ENCODE data around the gene FABP7. TPM values are rescaled to one million over a fixed set of nuclear protein-coding genes. Genes with fewer than 3 reads are reported as not detected.

The FABP7 gene
- total RNA-seq (2014; rRNA removed; shearing (Covaris generic)) (not detected in 2 replicates), total RNA-seq (2022) (not detected in 2 replicates), Bru-seq, nascent RNA (not detected), BruChase-seq, experiment 1, labeled RNA remaining after a 6-hour chase (not detected), BruChase-seq, experiment 2, labeled RNA remaining after a 2-hour chase (not detected)
- long read RNA-seq = 0 reads

- H3K79me2 ChIP-seq (ENCODE audit: insufficient read depth, low read depth, low read length) = no peaks in the 10 kb centered on the region
- no peaks in the 10 kb centered on the region for H3K36me3 ChIP-seq (ENCODE audit: insufficient read depth, low read length)
- no peak for DNase-seq (ENCODE audit: low spot score)
- 0 out of 2 replicates have a peak, but pooled peaks cover 2% of the 10 kb centered on the region for H3K9me2 ChIP-seq (ENCODE audit: insufficient read depth, low read length)
- no peaks in the 10 kb centered on the region for H4K20me1 ChIP-seq (ENCODE audit: insufficient read depth, low read length)
- TF ChIP-seq CTCF (conservative IDR thresholded peaks at IDR 0.05; ENCODE audit: low read length) = no peak
- no peak for TF ChIP-seq EZH2phosphoT487 (IDR thresholded peaks at IDR 0.05; ENCODE audit: borderline replicate concordance, low read depth, low read length)
- no peak within 1 kb of the TSS for H3K27ac ChIP-seq (ENCODE audit: low read depth, low read length, poor library complexity, severe bottlenecking)
- BruUV-seq (replicated peaks) = no TSS peak
- no peak within 1 kb of the TSS for H3K4me2 ChIP-seq (ENCODE audit: low read length)
- H3K4me1 ChIP-seq (ENCODE audit: insufficient read depth, low read length, poor library complexity, severe bottlenecking) = no peaks in the 10 kb centered on the region
- CTCF ChIA-PET (ENCODE audit: unreplicated experiment) = no interaction called here
- no peaks in the 10 kb centered on the region for H3K9me3 ChIP-seq (ENCODE audit: low read length)
- POLR2A ChIA-PET = no interaction called here
- H3K4me3 ChIP-seq (ENCODE audit: low read depth, low read length, poor library complexity, severe bottlenecking) = no peak within 1 kb of the TSS
- intact Hi-C loops (cut with micrococcal nuclease; ENCODE audit: unreplicated experiment) = no loop called here
- H2AFZ ChIP-seq (ENCODE audit: low read length) = no peak within 1 kb of the TSS
Measured at GRCh38 chr6:122779667-122780066, at the start of gene FABP7. Gene FABP7, plus strand, starts transcription at chr6:122779716. Its CDS starts 79 bp downstream, at chr6:122779795.

- H2AFZ ChIP-seq (ENCODE audit: low read length) = no peak overlapping the region
- no TSS peak for BruUV-seq (replicated peaks)
- H3K4me2 ChIP-seq (ENCODE audit: low read length) = no peak overlapping the region
- ChIA-PET POLR2A (interaction anchor here (0.7 kb wide), 1 partner anchor 87 kb away, joined by 3 read pairs; no protein-coding TSS in a partner anchor), CTCF (ENCODE audit: unreplicated experiment) (no interaction called here)
- H3K27ac ChIP-seq (ENCODE audit: low read depth, low read length, poor library complexity, severe bottlenecking) = no peak overlapping the region
- H3K9me2 ChIP-seq (ENCODE audit: insufficient read depth, low read length) = no peaks in the 10 kb centered on the region
- H4K20me1 ChIP-seq (ENCODE audit: insufficient read depth, low read length) = no peaks in the 10 kb centered on the region
- no peak for DNase-seq (ENCODE audit: low spot score)
- H3K4me1 ChIP-seq (ENCODE audit: insufficient read depth, low read length, poor library complexity, severe bottlenecking) = no peaks in the 10 kb centered on the region
- no peak for TF ChIP-seq CTCF (conservative IDR thresholded peaks at IDR 0.05; ENCODE audit: low read length)
- TF ChIP-seq EZH2phosphoT487 (IDR thresholded peaks at IDR 0.05; ENCODE audit: borderline replicate concordance, low read depth, low read length) = no peak
- intact Hi-C loops (cut with micrococcal nuclease; ENCODE audit: unreplicated experiment) = loop anchor here (2.0 kb wide), 1 partner anchor 584 kb away; no protein-coding TSS in a partner anchor
- no peaks in the 10 kb centered on the region for H3K36me3 ChIP-seq (ENCODE audit: insufficient read depth, low read length)
- H3K4me3 ChIP-seq (ENCODE audit: low read depth, low read length, poor library complexity, severe bottlenecking) = no peak overlapping the region
- H3K9me3 ChIP-seq (ENCODE audit: low read length) = no peaks in the 10 kb centered on the region
- no peaks in the 10 kb centered on the region for H3K79me2 ChIP-seq (ENCODE audit: insufficient read depth, low read depth, low read length)
Measured at GRCh38 chr6:122730334-122730733, 49.2 kb upstream of the FABP7 start.

GRCh38 chr6:122730775-122731386 is 48.6 kb upstream of the FABP7 start:
- POLR2A ChIA-PET = no interaction called here
- BruUV-seq (replicated peaks) = no TSS peak

More at GRCh38 chr6:122730775-122731386, 48.6 kb upstream of the FABP7 start:
- Histone ChIP-seq H3K27ac (ENCODE audit: low read depth, low read length, poor library complexity, severe bottlenecking) (no peak overlapping the region), H3K9me3 (ENCODE audit: low read length) (no peaks in the 10 kb centered on the region), H3K79me2 (ENCODE audit: insufficient read depth, low read depth, low read length) (no peaks in the 10 kb centered on the region), H3K36me3 (ENCODE audit: insufficient read depth, low read length) (no peaks in the 10 kb centered on the region), H3K9me2 (ENCODE audit: insufficient read depth, low read length) (no peaks in the 10 kb centered on the region), H3K4me3 (ENCODE audit: low read depth, low read length, poor library complexity, severe bottlenecking) (no peak overlapping the region), H3K4me1 (ENCODE audit: insufficient read depth, low read length, poor library complexity, severe bottlenecking) (no peaks in the 10 kb centered on the region), H2AFZ (ENCODE audit: low read length) (no peak overlapping the region), H3K4me2 (ENCODE audit: low read length) (no peak overlapping the region), H4K20me1 (ENCODE audit: insufficient read depth, low read length) (no peaks in the 10 kb centered on the region)
- TF ChIP-seq EZH2phosphoT487 (IDR thresholded peaks at IDR 0.05; ENCODE audit: borderline replicate concordance, low read depth, low read length) (no peak), CTCF (conservative IDR thresholded peaks at IDR 0.05; ENCODE audit: low read length) (peak; percentile 89)
- intact Hi-C loops (cut with micrococcal nuclease; ENCODE audit: unreplicated experiment) = loop anchor here (1.0 to 2.0 kb wide), 2 partner anchors 108 to 584 kb away; no protein-coding TSS in a partner anchor
- CTCF ChIA-PET (ENCODE audit: unreplicated experiment) = no interaction called here
- peak; percentile 18 for DNase-seq (ENCODE audit: low spot score)

Data from OCI-LY7 (cell line).